DND-41 (cell line): ENCODE results near the gene ZNF428.

Experiments used
- ATAC-seq: fragments of 200-7000 bp; cut with Tn5 transposase; 3 replicates; pipeline ENCODE4 v1.9.1; 2021; ENCODE audit warnings: low read depth; ENCODE audit not compliant: insufficient read depth
- DNase-seq: peaks from one replicate; pipeline ENCODE4 v3.0.0-alpha.2; 2020
- H2AFZ ChIP-seq: 2 replicates; pipeline ENCODE4 v1.6.0; 2012; ENCODE audit warnings: low read depth, low read length
- H3K27ac ChIP-seq: 2 replicates; pipeline ENCODE4 v1.5.1; 2012; ENCODE audit warnings: low read length, inconsistent platforms
- H3K27me3 ChIP-seq: fragments of 200-600 bp; sonication (generic); 2 replicates; pipeline ENCODE4 v1.6.0; 2012; ENCODE audit warnings: low read length, mild to moderate bottlenecking, inconsistent platforms; ENCODE audit not compliant: insufficient read depth, poor library complexity
- H3K36me3 ChIP-seq: 2 replicates; pipeline ENCODE4 v1.5.1; 2012; ENCODE audit warnings: low read length, inconsistent platforms; ENCODE audit not compliant: insufficient read depth
- H3K4me1 ChIP-seq: 2 replicates; pipeline ENCODE4 v1.5.1; 2012; ENCODE audit warnings: mild to moderate bottlenecking, low read length; ENCODE audit not compliant: insufficient read depth
- H3K4me2 ChIP-seq: 2 replicates; pipeline ENCODE4 v1.6.0; 2012; ENCODE audit warnings: mild to moderate bottlenecking, moderate library complexity, low read length, inconsistent platforms; ENCODE audit not compliant: insufficient read depth
- H3K4me3 ChIP-seq, 2 experiments: fragments of 200-600 bp in 1 of 2; shearing (Covaris generic) in 1 of 2; 2 replicates each; pipeline ENCODE4 v1.5.1; 2012 to 2016; ENCODE audit warnings: inconsistent platforms in 2 of 2, low read length in 2 of 2, mild to moderate bottlenecking in 2 of 2, low read depth in 1 of 2, moderate library complexity in 1 of 2
- H3K79me2 ChIP-seq: 2 replicates; pipeline ENCODE4 v1.6.0; 2012; ENCODE audit warnings: low read length, inconsistent platforms; ENCODE audit not compliant: insufficient read depth
- H3K9ac ChIP-seq: 2 replicates; pipeline ENCODE4 v1.6.0; 2012; ENCODE audit warnings: low read depth, mild to moderate bottlenecking, inconsistent platforms, low read length, moderate library complexity
- H3K9me3 ChIP-seq: 2 replicates; pipeline ENCODE4 v1.5.1; 2012; ENCODE audit warnings: low read length, moderate library complexity, mild to moderate bottlenecking, inconsistent platforms; ENCODE audit not compliant: insufficient read depth, severe bottlenecking
- H4K20me1 ChIP-seq: 2 replicates; pipeline ENCODE4 v1.6.0; 2012; ENCODE audit warnings: low read length; ENCODE audit not compliant: insufficient read depth
- EZH2 ChIP-seq: IDR thresholded peaks from 3 replicates; pipeline ENCODE4 v1.6.1; 2012; ENCODE audit warnings: borderline replicate concordance, low read depth, mild to moderate bottlenecking, moderate library complexity, low read length, inconsistent platforms; ENCODE audit not compliant: severe bottlenecking
- TF ChIP-seq, protein P1 (sequence below): IDR thresholded peaks from 2 replicates; pipeline ENCODE4 v1.5.1; 2012; ENCODE audit warnings: borderline replicate concordance, low read length, moderate library complexity, mild to moderate bottlenecking; ENCODE audit not compliant: poor library complexity, severe bottlenecking; ENCODE audit errors: extremely low read depth

The ZNF428 gene

GRCh38 chr19:43572171-43572588, 47.2 kb downstream of the ZNF428 start:
- Histone ChIP-seq H3K27ac (no peak overlapping the region), H3K9me3 (no peaks in the 10 kb centered on the region), H2AFZ (no peak overlapping the region), H3K4me2 (no peak overlapping the region), H3K4me3 (no peak overlapping the region), H3K9ac (no peak overlapping the region), H3K79me2 (peaks cover 60% of the 10 kb centered on the region), H4K20me1 (peaks cover 8% of the 10 kb centered on the region), H3K4me1 (peaks cover 22% of the 10 kb centered on the region), H3K36me3 (peaks cover 8% of the 10 kb centered on the region), H3K27me3 (no peaks in the 10 kb centered on the region)
- ATAC-seq (no peak), DNase-seq (no peak)
- TF ChIP-seq, protein P1, sequence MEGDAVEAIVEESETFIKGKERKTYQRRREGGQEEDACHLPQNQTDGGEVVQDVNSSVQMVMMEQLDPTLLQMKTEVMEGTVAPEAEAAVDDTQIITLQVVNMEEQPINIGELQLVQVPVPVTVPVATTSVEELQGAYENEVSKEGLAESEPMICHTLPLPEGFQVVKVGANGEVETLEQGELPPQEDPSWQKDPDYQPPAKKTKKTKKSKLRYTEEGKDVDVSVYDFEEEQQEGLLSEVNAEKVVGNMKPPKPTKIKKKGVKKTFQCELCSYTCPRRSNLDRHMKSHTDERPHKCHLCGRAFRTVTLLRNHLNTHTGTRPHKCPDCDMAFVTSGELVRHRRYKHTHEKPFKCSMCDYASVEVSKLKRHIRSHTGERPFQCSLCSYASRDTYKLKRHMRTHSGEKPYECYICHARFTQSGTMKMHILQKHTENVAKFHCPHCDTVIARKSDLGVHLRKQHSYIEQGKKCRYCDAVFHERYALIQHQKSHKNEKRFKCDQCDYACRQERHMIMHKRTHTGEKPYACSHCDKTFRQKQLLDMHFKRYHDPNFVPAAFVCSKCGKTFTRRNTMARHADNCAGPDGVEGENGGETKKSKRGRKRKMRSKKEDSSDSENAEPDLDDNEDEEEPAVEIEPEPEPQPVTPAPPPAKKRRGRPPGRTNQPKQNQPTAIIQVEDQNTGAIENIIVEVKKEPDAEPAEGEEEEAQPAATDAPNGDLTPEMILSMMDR: no peak
- TF ChIP-seq EZH2: no peak

DNA sequence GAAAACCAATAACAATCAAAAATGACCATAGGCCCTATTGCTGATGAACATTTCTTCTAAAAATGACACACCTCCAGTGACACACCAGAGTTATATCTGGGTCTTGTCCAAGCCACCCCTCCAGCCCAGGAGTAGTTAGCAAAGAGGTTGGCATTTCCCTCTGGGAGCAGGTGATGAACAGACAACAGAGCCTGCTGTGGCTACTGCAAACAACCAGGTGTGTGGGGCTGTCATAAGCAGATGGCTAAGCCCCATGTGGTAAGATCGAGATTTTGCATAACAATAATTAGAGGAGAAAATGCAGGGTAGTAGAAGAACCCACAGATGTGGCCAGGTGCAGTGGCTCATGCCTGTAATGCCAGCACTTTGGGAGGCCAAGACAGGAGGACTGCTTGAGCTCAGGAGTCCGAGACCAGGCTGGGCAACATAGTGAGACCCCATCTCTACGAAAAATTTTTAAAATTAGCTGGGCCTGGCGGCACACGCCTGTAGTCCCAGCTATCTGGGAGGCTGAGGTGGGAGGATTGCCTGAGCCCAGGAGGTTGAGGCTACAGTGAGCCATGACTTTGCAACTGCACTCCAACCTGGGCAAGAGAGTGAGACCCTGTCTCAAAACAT, 49.1 kb downstream of the ZNF428 start:
- no peak for DNase-seq
- Histone ChIP-seq H3K27me3 (no peaks in the 10 kb centered on the region), H4K20me1 (peaks cover 8% of the 10 kb centered on the region), H3K79me2 (peaks cover 65% of the 10 kb centered on the region), H3K4me3 (no peak overlapping the region), H2AFZ (no peak overlapping the region), H3K27ac (no peak overlapping the region), H3K4me2 (no peak overlapping the region), H3K4me1 (peaks cover 12% of the 10 kb centered on the region), H3K9me3 (no peaks in the 10 kb centered on the region), H3K36me3 (peaks cover 8% of the 10 kb centered on the region), H3K9ac (no peak overlapping the region)
- no peak for ATAC-seq
- TF ChIP-seq, protein P1: no peak
- no peak for TF ChIP-seq EZH2

GRCh38 chr19:43569657-43570056, 49.8 kb downstream of the ZNF428 start:
- DNase-seq (no peak), ATAC-seq (no peak)
- Histone ChIP-seq H3K36me3 (peaks cover 11% of the 10 kb centered on the region; the same call in 1 of the 2 replicates), H3K27ac (no peak overlapping the region), H4K20me1 (peaks cover 8% of the 10 kb centered on the region), H3K4me1 (peaks cover 9% of the 10 kb centered on the region), H2AFZ (no peak overlapping the region), H3K4me2 (no peak overlapping the region), H3K9me3 (no peaks in the 10 kb centered on the region), H3K4me3 (no peak overlapping the region), H3K27me3 (no peaks in the 10 kb centered on the region), H3K9ac (no peak overlapping the region), H3K79me2 (peaks cover 65% of the 10 kb centered on the region)
- TF ChIP-seq EZH2: no peak
- TF ChIP-seq, protein P1: no peak

GRCh38 chr19:43564800-43565199, 54.6 kb downstream of the ZNF428 start:
- no peak overlapping the region for H3K9ac ChIP-seq
- H3K9me3 ChIP-seq: no peaks in the 10 kb centered on the region
- H3K79me2 ChIP-seq: peaks cover 47% of the 10 kb centered on the region
- no peak overlapping the region for H2AFZ ChIP-seq
- H3K27ac ChIP-seq: no peak overlapping the region; the same call in 1 of the 2 replicates
- H3K4me3 ChIP-seq: no peak overlapping the region
- no peak overlapping the region for H3K4me2 ChIP-seq
- ATAC-seq (no peak), DNase-seq (peak; percentile 23)
- H4K20me1 ChIP-seq: peaks cover 23% of the 10 kb centered on the region
- TF ChIP-seq EZH2: no peak
- TF ChIP-seq, protein P1: no peak
- peaks cover 24% of the 10 kb centered on the region for H3K36me3 ChIP-seq
- H3K4me1 ChIP-seq: peaks cover 28% of the 10 kb centered on the region
- H3K27me3 ChIP-seq: no peaks in the 10 kb centered on the region
